K562 (cell line): ENCODE data around the gene TMCC1. TPM values are rescaled to one million over a fixed set of nuclear protein-coding genes. Genes with fewer than 3 reads are reported as not detected.

Source experiments
- ATAC-seq: fragments of 200-7000 bp; cut with Tn5 transposase; 3 replicates; pipeline ENCODE4 v1.9.1; 2020; ENCODE audit warnings: moderate library complexity
- BruUV-seq: library from RNA; stranded (reverse); fragments of 400-500 nt; replicated peaks from 2 replicates; lab custom pipeline; 2021; lab: Mats Ljungman, UMichigan
- CTCF ChIA-PET: fragments of 300-600 bp; formaldehyde crosslinking; extraction: SDS; loops from one replicate; lab custom pipeline; 2021; ENCODE audit warnings: low intra/inter-chr PET ratio; lab: Yijun Ruan, JAX
- POLR2A ChIA-PET: fragments of 300-600, 350-650 bp; sonication (Branson Sonifier 250); formaldehyde crosslinking; extraction: SDS; loops from one replicate; lab custom pipeline; 2021; ENCODE audit warnings: antibody characterized with exemption, inconsistent platforms; lab: Yijun Ruan, JAX
- DNase-seq, 4 experiments: peaks; one replicate each; pipeline versions ENCODE4 v3.0.0 to v3.0.0-alpha.2; 2011 to 2018; ENCODE audit warnings: low spot score in 3 of 4, mixed read lengths in 3 of 4; ENCODE audit errors: extremely low read depth in 1 of 4
- FAIRE-seq: peaks from 2 replicates; lab custom pipeline; 2011; peaks lifted over from hg19 to GRCh38; lab: Jason Lieb, UNC
- H2AFZ ChIP-seq: 2 replicates; pipeline ENCODE4 v1.6.0; 2011; ENCODE audit warnings: low read depth, low read length, control low read depth, inconsistent platforms
- H3K27ac ChIP-seq: fragments of 200-600 bp; 3 replicates; pipeline ENCODE4 v1.8.0; 2011; ENCODE audit warnings: low read depth, mild to moderate bottlenecking, control low read depth, inconsistent platforms, low read length, moderate library complexity, mixed read lengths; ENCODE audit errors: extremely low read depth
- H3K27me3 ChIP-seq, 2 experiments: fragments of 300-600 bp in 1 of 2; 2 replicates in 1 of 2; 3 replicates in 1 of 2; pipeline versions ENCODE4 v1.6.0 to v1.8.0; 2011; ENCODE audit warnings: inconsistent platforms in 2 of 2, low read length in 2 of 2, mild to moderate bottlenecking in 1 of 2, mixed read lengths in 1 of 2, moderate library complexity in 1 of 2; ENCODE audit not compliant: control insufficient read depth in 2 of 2, insufficient read depth in 2 of 2
- H3K36me3 ChIP-seq: fragments of 300-600 bp; 3 replicates; pipeline ENCODE4 v1.8.0; 2011; ENCODE audit warnings: mild to moderate bottlenecking, low read length, inconsistent platforms; ENCODE audit not compliant: control insufficient read depth, insufficient read depth
- H3K4me1 ChIP-seq, 2 experiments: fragments of 200-600 bp in 1 of 2; replicated peaks in 1 of 2; 2 replicates in 1 of 2; 3 replicates in 1 of 2; pipeline versions ENCODE4 v1.5.1 to v1.8.0; 2011; ENCODE audit warnings: inconsistent platforms in 2 of 2, low read length in 2 of 2, mild to moderate bottlenecking in 1 of 2, mixed read lengths in 1 of 2, moderate library complexity in 1 of 2; ENCODE audit not compliant: control insufficient read depth in 2 of 2, insufficient read depth in 2 of 2
- H3K4me2 ChIP-seq: 2 replicates; pipeline ENCODE4 v1.6.1; 2011; ENCODE audit warnings: low read length, control low read depth, inconsistent platforms, mixed read lengths; ENCODE audit not compliant: insufficient read depth
- H3K4me3 ChIP-seq: fragments of 200-600 bp; sonication (generic), shearing (Covaris generic); 2 replicates; pipeline ENCODE4 v1.5.1; 2016; ENCODE audit warnings: control low read depth, inconsistent platforms
- H3K79me2 ChIP-seq: fragments of 200-600 bp; 3 replicates; pipeline ENCODE4 v1.8.0; 2011; ENCODE audit warnings: low read length, inconsistent platforms; ENCODE audit not compliant: control insufficient read depth, insufficient read depth
- H3K9ac ChIP-seq, 2 experiments: 2 replicates each; pipeline versions ENCODE4 v1.6.0 to v1.6.1; 2011; ENCODE audit warnings: low read depth in 2 of 2, low read length in 2 of 2, control low read depth in 1 of 2, inconsistent platforms in 1 of 2, mild to moderate bottlenecking in 1 of 2, mixed read lengths in 1 of 2; ENCODE audit not compliant: insufficient read depth in 1 of 2
- H3K9me1 ChIP-seq: one replicate; pipeline ENCODE4 v1.6.0; 2011; ENCODE audit warnings: inconsistent platforms, mild to moderate bottlenecking, low read length, moderate library complexity; ENCODE audit not compliant: control insufficient read depth, insufficient read depth
- H3K9me3 ChIP-seq: replicated peaks from 2 replicates; pipeline ENCODE4 v1.5.1; 2011; ENCODE audit warnings: low read depth, low read length, inconsistent platforms; ENCODE audit not compliant: control insufficient read depth, insufficient read depth
- H4K20me1 ChIP-seq: replicated peaks from 2 replicates; pipeline ENCODE4 v1.6.1; 2011; ENCODE audit warnings: low read length, inconsistent platforms, mixed read lengths; ENCODE audit not compliant: control insufficient read depth, insufficient read depth
- ETV1 ChIP-seq: fragments of 450-650 bp; conservative IDR thresholded peaks from 2 replicates; pipeline ENCODE4 v1.6.1; 2016; ENCODE audit warnings: missing genetic modification characterization, control low read depth, low read depth, missing compliant biosample characterization
- RFX5 ChIP-seq: IDR thresholded peaks from 2 replicates; pipeline ENCODE4 v1.6.1; 2011; ENCODE audit warnings: low read depth, mild to moderate bottlenecking, improper control_type of control experiment, low read length
- WGBS: fragments of 100-300 bp; shearing (Covaris generic); methylation state at CpG from one replicate; pipeline ENCODE4 v1.1.6; 2016; ENCODE audit warnings: low coverage, mixed read lengths; ENCODE audit not compliant: insufficient coverage; ENCODE audit errors: missing lambda C conversion rate; 5-methylcytosine and 5-hydroxymethylcytosine counted together
- in situ Hi-C: fragments of 300-500 bp; cut with MboI; formaldehyde crosslinking; loops from 4 replicates; pipeline ENCODE4 v1.15.0; 2018; ENCODE audit warnings: inconsistent platforms, mixed read lengths
- intact Hi-C: fragments of 100-400 bp; cut with micrococcal nuclease; formaldehyde crosslinking; loops from 2 replicates; pipeline ENCODE4 v1.14.2; 2022
- polyA plus RNA-seq, 8 experiments: library from polyadenylated mRNA; depleted of rRNA in 4 of 8; stranded (reverse) in 5 of 8; unstranded in 3 of 8; fragments of >200 nt; fragmentation: Nextera tagmentation in 2 of 8; fragmentation: Illumina TruSeq in 1 of 8; extraction: Ambion mirVana in 2 of 8; extraction: Trizol in 1 of 8; gene quantifications; 2 replicates each; pipeline versions ENCODE4 v1.2.1 to v1.2.3, GENCODE V29; 2011 to 2014; ENCODE audit warnings: inconsistent platforms in 1 of 8, missing spikeins in 1 of 8
- total RNA-seq, 7 experiments: library from RNA; depleted of rRNA in 6 of 7; stranded (reverse); fragments of >200 nt in 6 of 7; fragmentation: Illumina TruSeq in 2 of 7; extraction: Trizol in 2 of 7; gene quantifications; 2 replicates each; pipeline versions ENCODE4 v1.2.1 to v1.2.3, GENCODE V29; 2011 to 2021; ENCODE audit warnings: low replicate concordance in 1 of 7

TMCC1 gene
- total and polyA plus RNA-seq, 9 of the 15 experiments (the other 6 are each of a cell fraction or from before 2014, with no cell fraction given): 0.89 to 8.7 (median 4.0) TPM

GRCh38 chr3:129658110-129658843, 235.2 kb downstream of the TMCC1 start:
- Histone ChIP-seq H3K4me1 (peaks cover 4 to 17% of the 10 kb centered on the region in 2 experiments; a peak in 4 of 5 replicates), H3K9ac (peak overlapping the region in 1 of 2 experiments; percentile 38; a peak in 1 of 4 replicates), H4K20me1 (no peaks in the 10 kb centered on the region), H3K79me2 (no peaks in the 10 kb centered on the region), H3K9me3 (no peaks in the 10 kb centered on the region), H3K27me3 (no peaks in the 10 kb centered on the region), H3K9me1 (no peaks in the 10 kb centered on the region), H3K27ac (peak overlapping the region; percentile 71), H3K4me3 (no peak overlapping the region), H3K4me2 (peak overlapping the region; percentile 30), H2AFZ (peak overlapping the region; percentile 74), H3K36me3 (0 out of 3 replicates have a peak, but pooled peaks cover 3% of the 10 kb centered on the region)
- ATAC-seq (peak; percentile 74), FAIRE-seq (peak; percentile 29), DNase-seq (peak in 2 of 4 experiments; percentile 12 to 19)
- TF ChIP-seq ETV1 (tag) (peak; percentile 55; the same call in 1 of the 2 replicates), RFX5 (no peak)
- intact Hi-C loops: no loop called here
- POLR2A ChIA-PET: interaction anchor here (0.6 to 1.3 kb wide), 3 partner anchors 12 to 44 kb away, joined by 3 to 4 read pairs (median 3); no protein-coding TSS in a partner anchor
- BruUV-seq: no TSS peak
- in situ Hi-C loops: no loop called here
- 0% methylated on average over 4 of the region's 4 CpGs for WGBS
- CTCF ChIA-PET: interaction anchor here (1.0 kb wide), 1 partner anchor 172 kb away, joined by 3 read pairs; no protein-coding TSS in a partner anchor
